GM23248 (cell line): Measurements from ENCODE around the gene ETFDH. TPM values are rescaled to one million over a fixed set of nuclear protein-coding genes. Genes with fewer than 3 reads are reported as not detected.

Source experiments
- DNase-seq: peaks from one replicate; pipeline ENCODE4 v3.0.0-alpha.2; 2015
- H2AFZ ChIP-seq: fragments of 200-600 bp; sonication (generic); 2 replicates; pipeline ENCODE4 v1.6.1; 2016; ENCODE audit warnings: antibody characterized with exemption
- H3F3A ChIP-seq: fragments of 200-600 bp; sonication (generic); 2 replicates; pipeline ENCODE4 v1.6.1; 2016; ENCODE audit warnings: mild to moderate bottlenecking, antibody characterized with exemption, mixed run types; ENCODE audit not compliant: insufficient read depth
- H3K27ac ChIP-seq: fragments of 200-600 bp; sonication (generic); 2 replicates; pipeline ENCODE4 v1.5.1; 2016; ENCODE audit warnings: mild to moderate bottlenecking
- H3K27me3 ChIP-seq: fragments of 200-600 bp; sonication (generic); replicated peaks from 2 replicates; pipeline ENCODE4 v1.6.1; 2016; ENCODE audit warnings: mild to moderate bottlenecking; ENCODE audit not compliant: insufficient read depth
- H3K36me3 ChIP-seq: fragments of 200-600 bp; sonication (generic); 2 replicates; pipeline ENCODE4 v1.6.1; 2016; ENCODE audit warnings: low read depth, mild to moderate bottlenecking
- H3K4me1 ChIP-seq: fragments of 200-600 bp; sonication (generic); 2 replicates; pipeline ENCODE4 v1.6.1; 2016; ENCODE audit warnings: mild to moderate bottlenecking; ENCODE audit not compliant: insufficient read depth
- H3K4me2 ChIP-seq: fragments of 200-600 bp; sonication (generic); one replicate; pipeline ENCODE4 v1.6.1; 2016; ENCODE audit warnings: mild to moderate bottlenecking; ENCODE audit not compliant: unreplicated experiment
- H3K4me3 ChIP-seq: fragments of 200-600 bp; sonication (generic); 2 replicates; pipeline ENCODE4 v1.5.1; 2016; ENCODE audit warnings: mild to moderate bottlenecking
- H3K79me2 ChIP-seq: fragments of 200-600 bp; sonication (generic); 2 replicates; pipeline ENCODE4 v1.6.1; 2016; ENCODE audit warnings: mild to moderate bottlenecking; ENCODE audit not compliant: insufficient read depth
- H3K9ac ChIP-seq: fragments of 200-600 bp; sonication (generic); 2 replicates; pipeline ENCODE4 v1.6.1; 2016; ENCODE audit warnings: mild to moderate bottlenecking
- H3K9me2 ChIP-seq: fragments of 200-600 bp; sonication (generic); 2 replicates; pipeline ENCODE4 v1.6.1; 2016; ENCODE audit warnings: mixed run types, mild to moderate bottlenecking, moderate library complexity; ENCODE audit not compliant: insufficient read depth
- H3K9me3 ChIP-seq: fragments of 200-600 bp; sonication (generic); one replicate; pipeline ENCODE4 v1.6.1; 2017; ENCODE audit warnings: low read depth
- H4K20me1 ChIP-seq: fragments of 200-600 bp; sonication (generic); 2 replicates; pipeline ENCODE4 v1.6.0; 2016; ENCODE audit not compliant: insufficient read depth
- EZH2 ChIP-seq: fragments of 200-600 bp; sonication (generic); IDR thresholded peaks from 2 replicates; pipeline ENCODE4 v1.6.1; 2018; ENCODE audit warnings: antibody characterized with exemption, mild to moderate bottlenecking; ENCODE audit not compliant: insufficient read depth, poor library complexity, severe bottlenecking
- EZH2phosphoT487 ChIP-seq: fragments of 200-600 bp; sonication (generic); IDR thresholded peaks from 2 replicates; pipeline ENCODE4 v1.6.1; 2018; ENCODE audit warnings: antibody characterized with exemption, moderate library complexity, mild to moderate bottlenecking, low read depth; ENCODE audit not compliant: insufficient read depth
- WGBS, 2 experiments: methylation state at CpG; one replicate each; pipeline ENCODE4 v1.1.6; 2015 to 2017; ENCODE audit warnings: low lambda C conversion rate in 2 of 2, low coverage in 1 of 2; ENCODE audit errors: missing lambda C conversion rate in 2 of 2; 5-methylcytosine and 5-hydroxymethylcytosine counted together
- in situ Hi-C: fragments of 300-500 bp; cut with MboI; formaldehyde crosslinking; loops from 2 replicates; pipeline ENCODE4 v1.15.0; 2020
- polyA plus RNA-seq: library from polyadenylated mRNA; unstranded; fragments of >200 nt; fragmentation: Nextera tagmentation; extraction: Ambion mirVana; gene quantifications from 2 replicates; pipeline ENCODE4 v1.2.1, GENCODE V29; 2016
- total RNA-seq: library from RNA; depleted of rRNA; stranded (reverse); fragments of >200 nt; shearing (Covaris generic); gene quantifications from 2 replicates; pipeline ENCODE4 v1.2.3, GENCODE V29; 2014

ETFDH gene
- total and polyA plus RNA-seq, 2 experiments from 2014 or later = 18.5 to 24.1 TPM

- H2AFZ ChIP-seq = no peak overlapping the region
- no peaks in the 10 kb centered on the region for H3K27me3 ChIP-seq
Measured at GRCh38 chr4:158636619-158637018, 35.5 kb upstream of the ETFDH start.

DNA sequence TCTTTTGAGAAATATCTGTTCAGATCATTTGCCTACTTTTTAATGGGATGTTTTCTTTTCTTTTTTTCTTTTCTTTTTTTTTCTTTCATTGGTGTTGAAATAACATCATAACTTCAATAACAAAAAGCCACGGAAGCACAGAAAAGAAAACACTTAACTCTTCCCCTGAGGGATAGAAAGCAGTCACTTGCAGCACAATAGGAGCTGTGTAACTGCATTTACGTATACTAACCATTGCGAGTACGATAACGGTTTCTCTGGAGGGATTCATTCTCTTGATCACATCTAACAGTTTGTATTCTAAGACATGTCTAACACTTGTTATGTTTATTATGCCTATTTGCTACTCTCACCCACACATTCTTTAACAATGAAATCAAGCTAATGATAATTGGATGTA, 27.7 kb upstream of the ETFDH start:
- H3K36me3 ChIP-seq = no peaks in the 10 kb centered on the region
- H2AFZ ChIP-seq = 0 out of 2 replicates have a peak overlapping the region, but pooled peaks have one; percentile 36
- peaks cover 15% of the 10 kb centered on the region; the same call in 1 of the 2 replicates for H3K4me1 ChIP-seq
- H3K4me3 ChIP-seq = peak overlapping the region; percentile 10; the same call in 1 of the 2 replicates
- no peaks in the 10 kb centered on the region for H3K27me3 ChIP-seq
- H3K9me3 ChIP-seq = no peaks in the 10 kb centered on the region
- H3K9me2 ChIP-seq = no peaks in the 10 kb centered on the region
- in situ Hi-C loops = loop anchor here (25.0 kb wide), 1 partner anchor 632 kb away; no protein-coding TSS in a partner anchor
- H4K20me1 ChIP-seq = no peaks in the 10 kb centered on the region
- no peak overlapping the region for H3K9ac ChIP-seq
- peak overlapping the region; percentile 10 for H3K4me2 ChIP-seq
- DNase-seq = no peak
- no peaks in the 10 kb centered on the region for H3F3A ChIP-seq
- no peaks in the 10 kb centered on the region for H3K79me2 ChIP-seq
- WGBS, 2 experiments = 78 to 80% methylated on average over 5 of the region's 5 CpGs
- TF ChIP-seq EZH2 (no peak), EZH2phosphoT487 (no peak)
- no peak overlapping the region for H3K27ac ChIP-seq

More at GRCh38 chr4:158636619-158637018, 35.5 kb upstream of the ETFDH start:
- no peaks in the 10 kb centered on the region for H3K9me3 ChIP-seq
- no peaks in the 10 kb centered on the region; the same call in 1 of the 2 replicates for H3K9me2 ChIP-seq
- in situ Hi-C loops = loop anchor here (25.0 kb wide), 1 partner anchor 624 kb away; no protein-coding TSS in a partner anchor
- TF ChIP-seq EZH2phosphoT487 = no peak
- TF ChIP-seq EZH2 = no peak
- H3K36me3 ChIP-seq = no peaks in the 10 kb centered on the region
- no peaks in the 10 kb centered on the region for H3K79me2 ChIP-seq
- DNase-seq = no peak
- H3K4me3 ChIP-seq = no peak overlapping the region
- no peaks in the 10 kb centered on the region for H4K20me1 ChIP-seq
- H3K9ac ChIP-seq = no peak overlapping the region
- H3K4me1 ChIP-seq = no peaks in the 10 kb centered on the region
- H3K27ac ChIP-seq = no peak overlapping the region
- H3F3A ChIP-seq = no peaks in the 10 kb centered on the region
- 79 to 92% methylated on average over 1 of the region's 1 CpG for WGBS, 2 experiments
- no peak overlapping the region for H3K4me2 ChIP-seq

GRCh38 chr4:158644760-158645159, 27.3 kb upstream of the ETFDH start:
- Histone ChIP-seq H3K36me3 (no peaks in the 10 kb centered on the region), H4K20me1 (no peaks in the 10 kb centered on the region), H3K27ac (no peak overlapping the region), H3K4me3 (peak overlapping the region; percentile 10; the same call in 1 of the 2 replicates), H2AFZ (peak overlapping the region; percentile 36; the same call in 1 of the 2 replicates), H3K4me2 (peak overlapping the region; percentile 10), H3K79me2 (no peaks in the 10 kb centered on the region), H3K9ac (no peak overlapping the region), H3K9me3 (no peaks in the 10 kb centered on the region), H3F3A (no peaks in the 10 kb centered on the region), H3K4me1 (peaks cover 19% of the 10 kb centered on the region; the same call in 1 of the 2 replicates), H3K9me2 (no peaks in the 10 kb centered on the region), H3K27me3 (no peaks in the 10 kb centered on the region)
- in situ Hi-C loops = loop anchor here (25.0 kb wide), 1 partner anchor 632 kb away; no protein-coding TSS in a partner anchor
- TF ChIP-seq EZH2phosphoT487 = no peak
- no peak for TF ChIP-seq EZH2
- peak; percentile 19 for DNase-seq
- 51 to 63% methylated on average over 3 of the region's 3 CpGs for WGBS, 2 experiments

GRCh38 chr4:158649111-158649680, 22.9 kb upstream of the ETFDH start:
- Histone ChIP-seq H3K9me3 (no peaks in the 10 kb centered on the region), H3F3A (no peaks in the 10 kb centered on the region), H3K27ac (peak overlapping the region; percentile 20; the same call in 1 of the 2 replicates), H3K9me2 (no peaks in the 10 kb centered on the region), H3K79me2 (no peaks in the 10 kb centered on the region), H2AFZ (no peak overlapping the region), H3K4me1 (peaks cover 22% of the 10 kb centered on the region; the same call in 1 of the 2 replicates), H4K20me1 (no peaks in the 10 kb centered on the region), H3K36me3 (no peaks in the 10 kb centered on the region), H3K4me3 (no peak overlapping the region), H3K9ac (no peak overlapping the region), H3K4me2 (peak overlapping the region; percentile 20), H3K27me3 (no peaks in the 10 kb centered on the region)
- peak; percentile 55 for DNase-seq
- TF ChIP-seq EZH2phosphoT487 = no peak
- no peak for TF ChIP-seq EZH2
- 9 to 15% methylated on average over 4 of the region's 4 CpGs for WGBS, 2 experiments
- in situ Hi-C loops = loop anchor here (25.0 kb wide), 1 partner anchor 637 kb away; no protein-coding TSS in a partner anchor
